Kidney (tissue), 14 donors: Measurements from ENCODE around the gene LEMD1. TPM values are rescaled to one million over a fixed set of nuclear protein-coding genes. Genes with fewer than 3 reads are reported as not detected.
"Not testable (repeated sequence)": the region's sequence is repeated elsewhere in the genome, so short reads cannot be mapped to it uniquely, and the experiment has no call there.

Experiments
- DNase-seq, 5 donors: peaks; one replicate each; pipeline ENCODE4 v3.0.0-alpha.2; 2013 to 2020
- FAIRE-seq: peaks from 2 replicates; lab custom pipeline; 2012; peaks lifted over from hg19 to GRCh38; lab: Jason Lieb, UNC
- H3K27ac ChIP-seq, 2 donors: one replicate each; pipeline ENCODE4 v1.7.0; 2013; ENCODE audit warnings: low read depth in 2 of 2, low read length in 2 of 2, inconsistent platforms in 1 of 2
- H3K27me3 ChIP-seq: one replicate; pipeline ENCODE4 v1.7.1; 2013; ENCODE audit warnings: low read length, inconsistent platforms; ENCODE audit not compliant: control insufficient read depth, insufficient read depth
- H3K36me3 ChIP-seq, 3 donors: one replicate each; pipeline versions ENCODE4 v1.7.0 to v1.7.1; 2013; ENCODE audit warnings: low read length in 3 of 3, control low read depth in 1 of 3, inconsistent platforms in 1 of 3; ENCODE audit not compliant: insufficient read depth in 3 of 3, control insufficient read depth in 2 of 3
- H3K4me1 ChIP-seq, 3 donors: one replicate each; pipeline versions ENCODE4 v1.7.0 to v1.7.1; 2013; ENCODE audit warnings: low read length in 3 of 3, inconsistent platforms in 1 of 3, low read depth in 1 of 3; ENCODE audit not compliant: control insufficient read depth in 2 of 3, insufficient read depth in 2 of 3
- H3K4me3 ChIP-seq, 3 donors: one replicate each; pipeline versions ENCODE4 v1.7.0 to v1.8.1; 2013; ENCODE audit warnings: low read length in 3 of 3, control low read depth in 1 of 3, inconsistent platforms in 1 of 3
- H3K9ac ChIP-seq, 3 donors: one replicate each; pipeline versions ENCODE4 v1.7.0 to v1.7.1; 2013; ENCODE audit warnings: low read length in 3 of 3, control low read depth in 1 of 3, inconsistent platforms in 1 of 3
- H3K9me3 ChIP-seq, 3 donors: one replicate each; pipeline versions ENCODE4 v1.7.0 to v1.7.1; 2013; ENCODE audit warnings: low read length in 3 of 3, control low read depth in 1 of 3, inconsistent platforms in 1 of 3; ENCODE audit not compliant: control insufficient read depth in 2 of 3, insufficient read depth in 1 of 3
- intact Hi-C: fragments of 100-400 bp; cut with DNase I; formaldehyde crosslinking; loops from one replicate; pipeline ENCODE4 v1.11.1; 2022
- polyA plus RNA-seq: library from polyadenylated mRNA; stranded (reverse); fragments of 350-450 nt; fragmentation: Illumina TruSeq; extraction: RNeasy Lipid Tissue Mini Kit (QIAGEN cat#74804); gene quantifications from one replicate; pipeline ENCODE4 v1.2.3, GENCODE V29; 2014; ENCODE audit warnings: low read depth, low replicate concordance; ENCODE audit not compliant: insufficient read depth
- total RNA-seq: library from RNA; stranded (reverse); fragmentation: NEBNext Ultra II Directional; extraction: Animal tissue kit (Norgen Biotek cat#: 25700); gene quantifications from one replicate; pipeline ENCODE4 v1.2.1, GENCODE V29; 2021
- TF ChIP-seq, protein P1 (sequence below): IDR thresholded peaks from 3 replicates; pipeline ENCODE4 v1.5.1; 2012; ENCODE audit warnings: mild to moderate bottlenecking, moderate library complexity, borderline replicate concordance; ENCODE audit not compliant: insufficient read depth; ENCODE audit errors: extremely low read depth
- donor health status: control.
- donor health status: control.
- donor health status: control.
- donor health status: control.
- donor health status: control.
- donor health status: DM: yes; HTN: yes; CAD: no.
- donor health status: Normal renal cell carcinoma (clear cell type).

LEMD1 gene
- total and polyA plus RNA-seq, 2 donors from 2014 or later: 6.5 TPM; not detected in 1

GRCh38 chr1:205435578-205436573 lies 14.0 kb upstream of the LEMD1 start:
- FAIRE-seq (no peak), DNase-seq (peak in 4 of 5 donors; percentile 35 to 75 (median 56))
- no peak overlapping the region for H3K9ac ChIP-seq
- no peak overlapping the region for H3K4me3 ChIP-seq
- TF ChIP-seq, protein P1, sequence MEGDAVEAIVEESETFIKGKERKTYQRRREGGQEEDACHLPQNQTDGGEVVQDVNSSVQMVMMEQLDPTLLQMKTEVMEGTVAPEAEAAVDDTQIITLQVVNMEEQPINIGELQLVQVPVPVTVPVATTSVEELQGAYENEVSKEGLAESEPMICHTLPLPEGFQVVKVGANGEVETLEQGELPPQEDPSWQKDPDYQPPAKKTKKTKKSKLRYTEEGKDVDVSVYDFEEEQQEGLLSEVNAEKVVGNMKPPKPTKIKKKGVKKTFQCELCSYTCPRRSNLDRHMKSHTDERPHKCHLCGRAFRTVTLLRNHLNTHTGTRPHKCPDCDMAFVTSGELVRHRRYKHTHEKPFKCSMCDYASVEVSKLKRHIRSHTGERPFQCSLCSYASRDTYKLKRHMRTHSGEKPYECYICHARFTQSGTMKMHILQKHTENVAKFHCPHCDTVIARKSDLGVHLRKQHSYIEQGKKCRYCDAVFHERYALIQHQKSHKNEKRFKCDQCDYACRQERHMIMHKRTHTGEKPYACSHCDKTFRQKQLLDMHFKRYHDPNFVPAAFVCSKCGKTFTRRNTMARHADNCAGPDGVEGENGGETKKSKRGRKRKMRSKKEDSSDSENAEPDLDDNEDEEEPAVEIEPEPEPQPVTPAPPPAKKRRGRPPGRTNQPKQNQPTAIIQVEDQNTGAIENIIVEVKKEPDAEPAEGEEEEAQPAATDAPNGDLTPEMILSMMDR: no peak
- intact Hi-C loops: loop anchor here (10.0 kb wide), 1 partner anchor 49 kb away; no protein-coding TSS in a partner anchor
- H3K4me1 ChIP-seq: peaks cover 5 to 22% (median 16%) of the 10 kb centered on the region in 3 donors
- no peak overlapping the region for H3K27ac ChIP-seq
- H3K36me3 ChIP-seq: no peaks in the 10 kb centered on the region
- H3K9me3 ChIP-seq: no peaks in the 10 kb centered on the region
- no peaks in the 10 kb centered on the region for H3K27me3 ChIP-seq

- Histone ChIP-seq H3K9me3 (no peaks in the 10 kb centered on the region), H3K36me3 (no peaks in the 10 kb centered on the region), H3K4me3 (no peak overlapping the region), H3K27me3 (no peaks in the 10 kb centered on the region), H3K27ac (no peak overlapping the region), H3K9ac (no peak overlapping the region), H3K4me1 (peaks cover 5 to 16% (median 9%) of the 10 kb centered on the region in 3 donors)
- FAIRE-seq: no peak
- intact Hi-C loops: loop anchor here (10.0 kb wide), 1 partner anchor 50 kb away; no protein-coding TSS in a partner anchor
- DNase-seq: peak in 1 of 5 donors; percentile 16
- TF ChIP-seq, protein P1: no peak
Measured at GRCh38 chr1:205434738-205435137, 12.9 kb upstream of the LEMD1 start.

DNA sequence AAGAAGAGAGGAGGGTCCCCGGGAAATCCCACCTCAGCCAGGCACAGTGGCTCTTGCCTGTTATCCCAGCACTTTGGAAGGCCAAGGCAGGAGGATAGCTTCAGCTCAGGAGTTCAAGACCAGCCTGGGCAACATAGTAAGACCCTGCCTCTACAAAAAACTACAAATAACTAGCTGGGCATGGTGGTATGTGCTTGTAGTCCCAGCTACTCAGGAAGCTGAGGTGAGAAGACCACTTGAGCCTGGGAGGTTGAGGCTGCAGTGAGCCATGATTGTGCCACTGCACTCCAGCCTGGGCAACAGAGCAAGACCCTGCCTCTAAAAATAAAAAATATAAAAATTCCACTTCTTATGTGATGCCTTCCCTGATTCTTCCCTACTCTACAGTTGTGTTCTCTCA lies 10.8 kb upstream of the LEMD1 start:
- not testable (repeated sequence) for H3K27me3 ChIP-seq, FAIRE-seq, H3K9me3 ChIP-seq, H3K27ac ChIP-seq, H3K9ac ChIP-seq, DNase-seq, H3K36me3 ChIP-seq, H3K4me3 ChIP-seq, H3K4me1 ChIP-seq
- intact Hi-C loops: loop anchor here (10.0 kb wide), 1 partner anchor 52 kb away; no protein-coding TSS in a partner anchor

- Histone ChIP-seq H3K9ac (no peak overlapping the region), H3K36me3 (no peaks in the 10 kb centered on the region), H3K4me3 (no peak overlapping the region), H3K9me3 (no peaks in the 10 kb centered on the region), H3K27ac (no peak overlapping the region), H3K4me1 (peaks cover 0 to 2% (median 0%) of the 10 kb centered on the region in 3 donors), H3K27me3 (no peaks in the 10 kb centered on the region)
- TF ChIP-seq, protein P1: no peak
- intact Hi-C loops: loop anchor here (10.0 kb wide), 1 partner anchor 53 kb away; no protein-coding TSS in a partner anchor
- FAIRE-seq (no peak), DNase-seq (peak in 1 of 5 donors; percentile 23)
Measured at GRCh38 chr1:205432116-205432515, 10.3 kb upstream of the LEMD1 start.
